ENCODE data around the gene ZNF385C. TPM values are rescaled to one million over a fixed set of nuclear protein-coding genes. Genes with fewer than 3 reads are reported as not detected.

ZNF385C gene
- polyA plus RNA-seq, 2 donors = 0.12 to 0.24 TPM

Other genes with a start within 250 kb of the ZNF385C start
- gene KLHL11, start 233.1 kb downstream of the ZNF385C start, polyA plus RNA-seq = under 1 TPM; 0.59 to 0.74 TPM
- gene ACLY, start 179.5 kb downstream of the ZNF385C start, polyA plus RNA-seq = 10 to 100 TPM; 16.4 to 27.1 TPM
- under 1 TPM; 0.18 to 0.31 TPM for gene ODAD4, start 167.9 kb downstream of the ZNF385C start, polyA plus RNA-seq
- 10 to 100 TPM; 45.2 to 49.1 TPM for gene CNP, start 131.7 kb downstream of the ZNF385C start, polyA plus RNA-seq
- 10 to 100 TPM; 55.4 to 66.4 TPM for gene DNAJC7, start 81.0 kb downstream of the ZNF385C start, polyA plus RNA-seq
- 10 to 100 TPM; 28.8 to 32.5 TPM for gene NKIRAS2, start 78.4 kb downstream of the ZNF385C start, polyA plus RNA-seq
- gene C17orf113, start 47.9 kb downstream of the ZNF385C start, polyA plus RNA-seq = under 1 TPM; 0.32 to 0.39 TPM
- 10 to 100 TPM in 1 of 2 donors, 1 to 10 TPM in 1; 8.3 to 17.8 TPM for gene DHX58, start 14.2 kb upstream of the ZNF385C start, polyA plus RNA-seq
- 10 to 100 TPM; 34.2 to 86.6 TPM for gene KAT2A, start 22.9 kb upstream of the ZNF385C start, polyA plus RNA-seq
- under 1 TPM; 0.04 TPM for gene HSPB9, start 24.3 kb upstream of the ZNF385C start, polyA plus RNA-seq
- 10 to 100 TPM; 61.8 to 93.4 TPM for gene RAB5C, start 56.5 kb upstream of the ZNF385C start, polyA plus RNA-seq
- under 1 TPM; 0.02 to 0.04 TPM for gene KCNH4, start 82.7 kb upstream of the ZNF385C start, polyA plus RNA-seq
- not detected for gene HCRT, start 87.0 kb upstream of the ZNF385C start, polyA plus RNA-seq
- 1 to 10 TPM; 4.6 to 7.0 TPM for gene GHDC, start 96.0 kb upstream of the ZNF385C start, polyA plus RNA-seq
- 10 to 100 TPM; 14.0 to 14.4 TPM for gene STAT5B, start 177.9 kb upstream of the ZNF385C start, polyA plus RNA-seq
- gene STAT5A, start 190.0 kb upstream of the ZNF385C start, polyA plus RNA-seq = 1 to 10 TPM; 4.7 to 6.3 TPM

Data from esophagus (tissue), 2 donors.